Body of pancreas (tissue), 4 donors: ENCODE data around the gene UST. TPM values are rescaled to one million over a fixed set of nuclear protein-coding genes. Genes with fewer than 3 reads are reported as not detected.

ENCODE experiments used
- ATAC-seq: fragments of 150-250 bp; one replicate; pipeline ENCODE4 v1.9.1; 2016
- DNase-seq, 4 donors: peaks; one replicate each; pipeline ENCODE4 v3.0.0-alpha.2; 2019
- H3K27ac ChIP-seq, 4 donors: fragments of 200-600 bp; sonication (generic); 1 replicate in 3 of 4; 2 replicates in 1 of 4; pipeline versions ENCODE4 v1.5.1 to v1.6.1; 2016 to 2019; ENCODE audit warnings: mild to moderate bottlenecking in 1 of 4, mixed read lengths in 1 of 4, moderate library complexity in 1 of 4
- H3K27me3 ChIP-seq, 2 donors: fragments of 200-600 bp; sonication (generic); one replicate each; pipeline ENCODE4 v1.6.0; 2016; ENCODE audit warnings: mild to moderate bottlenecking in 1 of 2
- H3K36me3 ChIP-seq, 2 donors: fragments of 200-600 bp; sonication (generic); replicated peaks in 1 of 2; 2 replicates each; pipeline ENCODE4 v1.5.1; 2016; ENCODE audit warnings: low read depth in 2 of 2; ENCODE audit not compliant: insufficient read depth in 1 of 2
- H3K4me1 ChIP-seq: fragments of 200-600 bp; sonication (generic); one replicate; pipeline ENCODE4 v1.6.0; 2016
- H3K4me3 ChIP-seq, 2 donors: fragments of 200-600 bp; sonication (generic); 1 replicate in 1 of 2; 2 replicates in 1 of 2; pipeline ENCODE4 v1.5.1; 2016 to 2019
- H3K9me3 ChIP-seq, 3 donors: fragments of 200-600 bp; sonication (generic); 1 replicate in 2 of 3; 2 replicates in 1 of 3; pipeline ENCODE4 v1.5.1; 2016
- CTCF ChIP-seq, 7 experiments: fragments of 450-650 bp in 4 of 7; fragments of 200-600 bp in 3 of 7; sonication (generic) in 3 of 7; IDR thresholded peaks; one replicate each; pipeline ENCODE4 v1.5.1; 2016 to 2019; ENCODE audit warnings: antibody characterized with exemption in 7 of 7
- POLR2A ChIP-seq, 3 donors: fragments of 450-650 bp; IDR thresholded peaks; one replicate each; pipeline ENCODE4 v1.6.1; 2016; ENCODE audit warnings: antibody characterized with exemption in 3 of 3, mild to moderate bottlenecking in 2 of 3
- WGBS, 2 donors: methylation state at CpG; one replicate each; pipeline ENCODE4 v1.1.5; 2017; 5-methylcytosine and 5-hydroxymethylcytosine counted together
- intact Hi-C: fragments of 100-400 bp; cut with DNase I; formaldehyde crosslinking; loops from one replicate; pipeline ENCODE4 v1.15.1; 2023
- total RNA-seq, 2 donors: library from RNA; depleted of rRNA; stranded (reverse); fragments of >200 nt; gene quantifications; one replicate each; pipeline ENCODE4 v1.1.0, GENCODE V29; 2016

Gene UST
- total RNA-seq, 2 donors from 2014 or later = 11.4 to 28.3 TPM

DNA sequence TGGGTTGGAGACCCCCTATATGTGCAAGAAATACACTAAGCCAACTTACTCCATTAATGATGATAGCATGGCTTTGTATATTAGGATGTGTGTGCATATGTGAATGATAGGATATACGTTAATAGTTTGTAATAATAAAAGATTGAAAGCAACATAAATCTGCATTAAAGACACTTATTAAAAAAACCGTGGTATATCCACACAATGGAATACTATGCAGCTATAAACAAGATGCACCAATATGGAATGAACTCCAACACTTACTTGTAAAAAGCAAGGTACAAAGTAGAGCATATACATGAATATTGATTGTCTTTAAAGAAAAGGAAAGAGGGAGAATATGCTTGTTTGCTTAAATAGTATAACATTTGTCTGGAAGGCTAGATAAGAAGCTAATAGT, 68.0 kb downstream of the UST start:
- H3K36me3 ChIP-seq = no peaks in the 10 kb centered on the region
- TF ChIP-seq CTCF (IDR thresholded peaks at IDR 0.05) = no peak
- no peak for TF ChIP-seq POLR2A (IDR thresholded peaks at IDR 0.05)
- H3K4me3 ChIP-seq = no peak overlapping the region
- ATAC-seq = no peak
- H3K4me1 ChIP-seq = no peaks in the 10 kb centered on the region
- no peak overlapping the region for H3K27ac ChIP-seq
- intact Hi-C loops = no loop called here
- no peaks in the 10 kb centered on the region for H3K27me3 ChIP-seq
- H3K9me3 ChIP-seq = no peaks in the 10 kb centered on the region
- no peak for DNase-seq
- 87 to 94% methylated on average over 2 of the region's 2 CpGs for WGBS, 2 donors

DNA sequence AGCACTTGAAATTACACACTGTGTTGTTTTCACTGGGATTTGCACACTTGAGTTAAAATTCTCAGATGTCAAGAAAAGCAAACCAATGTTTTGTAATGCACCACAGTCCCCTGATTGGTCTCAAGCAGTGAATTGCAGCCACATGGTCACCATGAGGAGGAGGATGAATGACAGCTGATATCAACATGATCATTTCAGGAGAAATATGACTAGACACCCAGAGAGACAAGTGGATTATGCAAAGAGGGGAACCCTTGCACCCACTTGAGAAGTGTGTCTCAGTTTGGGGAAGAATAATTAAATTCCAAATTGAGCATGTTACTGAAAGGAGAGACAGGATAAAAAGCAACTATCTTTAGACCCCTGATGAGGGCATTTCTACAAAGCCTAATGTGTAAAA, 69.3 kb downstream of the UST start:
- H3K27ac ChIP-seq = no peak overlapping the region
- ATAC-seq (no peak), DNase-seq (no peak)
- no peaks in the 10 kb centered on the region for H3K4me1 ChIP-seq
- no peaks in the 10 kb centered on the region for H3K9me3 ChIP-seq
- intact Hi-C loops = no loop called here
- H3K27me3 ChIP-seq = no peaks in the 10 kb centered on the region
- no peaks in the 10 kb centered on the region for H3K36me3 ChIP-seq
- no peak overlapping the region for H3K4me3 ChIP-seq
- TF ChIP-seq POLR2A (IDR thresholded peaks at IDR 0.05) = no peak

- H3K27ac ChIP-seq = no peak overlapping the region
- no peaks in the 10 kb centered on the region for H3K9me3 ChIP-seq
- H3K4me3 ChIP-seq = no peak overlapping the region
- intact Hi-C loops = no loop called here
- ATAC-seq (no peak), DNase-seq (no peak)
- no peaks in the 10 kb centered on the region for H3K4me1 ChIP-seq
- WGBS, 2 donors = 79 to 87% methylated on average over 3 of the region's 3 CpGs
- H3K27me3 ChIP-seq = no peaks in the 10 kb centered on the region
- TF ChIP-seq POLR2A (IDR thresholded peaks at IDR 0.05) = no peak
- no peak for TF ChIP-seq CTCF (IDR thresholded peaks at IDR 0.05)
- H3K36me3 ChIP-seq = no peaks in the 10 kb centered on the region
Measured at GRCh38 chr6:148817689-148818088, 70.9 kb downstream of the UST start.

DNA sequence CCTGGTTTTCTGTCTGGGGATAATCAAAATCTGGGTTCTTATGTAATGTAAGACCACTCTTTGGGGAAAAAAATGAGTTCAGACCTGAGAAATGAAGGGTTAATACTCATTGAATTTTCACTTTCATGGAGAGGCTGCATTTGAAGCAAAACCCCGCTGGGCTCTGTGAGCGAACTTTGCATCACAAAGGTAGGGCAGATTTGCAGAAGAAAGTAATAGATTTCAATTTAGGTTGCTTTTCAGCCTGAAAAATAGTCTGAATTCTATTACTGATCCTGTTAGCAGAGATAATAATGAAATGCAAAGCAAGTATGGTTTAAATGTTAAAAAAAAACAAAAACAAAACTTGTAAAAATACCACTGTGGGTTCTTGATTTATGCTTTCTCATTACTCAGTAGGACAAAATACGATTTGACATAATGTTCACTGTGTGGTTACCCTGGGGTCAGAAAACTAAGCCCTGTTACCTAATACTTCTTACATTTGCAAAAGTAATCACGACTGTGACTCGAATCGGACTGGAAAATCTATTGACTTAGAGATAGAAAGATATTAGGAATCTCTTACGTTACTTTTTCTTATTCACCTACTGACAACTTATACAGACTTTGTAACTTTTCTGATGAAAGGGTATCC, 72.2 kb downstream of the UST start:
- ATAC-seq (no peak), DNase-seq (no peak)
- no peaks in the 10 kb centered on the region for H3K4me1 ChIP-seq
- H3K9me3 ChIP-seq = no peaks in the 10 kb centered on the region
- intact Hi-C loops = no loop called here
- no peaks in the 10 kb centered on the region for H3K36me3 ChIP-seq
- no peaks in the 10 kb centered on the region for H3K27me3 ChIP-seq
- no peak overlapping the region for H3K27ac ChIP-seq
- WGBS, 2 donors = 64 to 65% methylated on average over 7 of the region's 7 CpGs
- H3K4me3 ChIP-seq = no peak overlapping the region
- no peak for TF ChIP-seq CTCF (IDR thresholded peaks at IDR 0.05)
- TF ChIP-seq POLR2A (IDR thresholded peaks at IDR 0.05) = no peak

- ATAC-seq (no peak), DNase-seq (no peak)
- intact Hi-C loops = no loop called here
- H3K27me3 ChIP-seq = no peaks in the 10 kb centered on the region
- no peak overlapping the region for H3K27ac ChIP-seq
- H3K9me3 ChIP-seq = no peaks in the 10 kb centered on the region
- no peak for TF ChIP-seq CTCF (IDR thresholded peaks at IDR 0.05)
- TF ChIP-seq POLR2A (IDR thresholded peaks at IDR 0.05) = no peak
- no peaks in the 10 kb centered on the region for H3K4me1 ChIP-seq
- H3K36me3 ChIP-seq = no peaks in the 10 kb centered on the region
- WGBS, 2 donors = 80 to 85% methylated on average over 6 of the region's 6 CpGs
- H3K4me3 ChIP-seq = no peak overlapping the region
Measured at GRCh38 chr6:148819852-148820251, 73.0 kb downstream of the UST start.
